OCI-LY3 (cell line): ENCODE measurements around the gene ZDHHC17.

ENCODE experiments used
- CTCF ChIP-seq: fragments of 200-600, 300-600 bp; sonication (generic); IDR thresholded peaks from 2 replicates; pipeline ENCODE4 v1.5.1; 2014; ENCODE audit warnings: antibody characterized with exemption, low read length, low read depth
- EZH2phosphoT487 ChIP-seq: fragments of 200-600 bp; shearing (Covaris generic); IDR thresholded peaks from 2 replicates; pipeline ENCODE4 v1.6.1; 2018; ENCODE audit warnings: antibody characterized with exemption, mixed run types, low read depth

- TF ChIP-seq CTCF (no peak), EZH2phosphoT487 (no peak)
Measured at GRCh38 chr12:76714415-76714814, 49.5 kb upstream of the ZDHHC17 start.
